Caco-2 (cell line): Measurements from ENCODE around the gene FAF2. TPM values are rescaled to one million over a fixed set of nuclear protein-coding genes. Genes with fewer than 3 reads are reported as not detected.

Source experiments
- BruUV-seq: library from RNA; stranded (reverse); fragments of 400-500 nt; replicated peaks from 2 replicates; lab custom pipeline; 2021; lab: Mats Ljungman, UMichigan
- CTCF ChIA-PET: fragments of 300-600 bp; sonication (Branson Sonifier 250); formaldehyde crosslinking; loops from one replicate; lab custom pipeline; 2022; ENCODE audit warnings: antibody characterized with exemption; lab: Charles Lee
- POLR2A ChIA-PET: fragments of 300-600 bp; sonication (Branson Sonifier 250); formaldehyde crosslinking; loops from one replicate; lab custom pipeline; 2022; ENCODE audit warnings: antibody characterized with exemption; lab: Charles Lee
- DNase-seq, 2 experiments: peaks; one replicate each; pipeline versions ENCODE4 v3.0.0 to v3.0.0-alpha.2; 2020 to 2022
- H3K27me3 ChIP-seq: replicated peaks from 2 replicates; pipeline ENCODE4 v1.6.0; 2011; ENCODE audit warnings: low read length; ENCODE audit not compliant: control insufficient read depth, insufficient read depth
- H3K36me3 ChIP-seq: 2 replicates; pipeline ENCODE4 v1.5.1; 2011; ENCODE audit warnings: low read length; ENCODE audit not compliant: control insufficient read depth, insufficient read depth
- H3K4me1 ChIP-seq: fragments of 250-450 bp; sonication (Bioruptor Pico); 2 replicates; pipeline ENCODE4 v1.5.1; 2020; ENCODE audit warnings: mild to moderate bottlenecking
- H3K4me3 ChIP-seq: 2 replicates; pipeline ENCODE4 v1.5.1; 2011; ENCODE audit warnings: low read depth, mild to moderate bottlenecking, control low read depth, low read length
- H3K9me3 ChIP-seq: fragments of 250-450 bp; sonication (Bioruptor Pico); 2 replicates; pipeline ENCODE4 v1.5.1; 2020; ENCODE audit warnings: mild to moderate bottlenecking, moderate library complexity
- H3K27ac Mint-ChIP-seq: one replicate; pipeline ENCODE4 v1.8.0; 2022; ENCODE audit warnings: mixed read lengths; ENCODE audit not compliant: unreplicated experiment
- H3K27me3 Mint-ChIP-seq: one replicate; pipeline ENCODE4 v1.8.0; 2022; ENCODE audit warnings: mixed read lengths; ENCODE audit not compliant: insufficient read depth, unreplicated experiment
- H3K36me3 Mint-ChIP-seq: one replicate; pipeline ENCODE4 v1.8.0; 2022; ENCODE audit warnings: mild to moderate bottlenecking, mixed read lengths; ENCODE audit not compliant: insufficient read depth, unreplicated experiment
- H3K4me1 Mint-ChIP-seq: one replicate; pipeline ENCODE4 v1.8.0; 2022; ENCODE audit warnings: low read depth, mixed read lengths; ENCODE audit not compliant: unreplicated experiment
- H3K4me3 Mint-ChIP-seq: one replicate; pipeline ENCODE4 v1.8.0; 2022; ENCODE audit warnings: mild to moderate bottlenecking, moderate library complexity, mixed read lengths; ENCODE audit not compliant: unreplicated experiment
- H3K9me3 Mint-ChIP-seq: one replicate; pipeline ENCODE4 v1.8.0; 2022; ENCODE audit warnings: mixed read lengths; ENCODE audit not compliant: unreplicated experiment
- CTCF ChIP-seq, 2 experiments: fragments of 200-600 bp in 1 of 2; IDR thresholded peaks; 1 replicate in 1 of 2; 2 replicates in 1 of 2; pipeline versions ENCODE4 v1.5.1 to v1.8.0; 2011 to 2022; ENCODE audit warnings: antibody characterized with exemption in 1 of 2, control low read depth in 1 of 2, inconsistent platforms in 1 of 2, low read depth in 1 of 2, low read length in 1 of 2, mild to moderate bottlenecking in 1 of 2, moderate library complexity in 1 of 2; ENCODE audit not compliant: insufficient read depth in 1 of 2, severe bottlenecking in 1 of 2, unreplicated experiment in 1 of 2
- intact Hi-C: fragments of 100-400 bp; cut with micrococcal nuclease; formaldehyde crosslinking; loops from one replicate; pipeline ENCODE4 v1.10.0; 2022; ENCODE audit not compliant: unreplicated experiment
- total RNA-seq: library from RNA; stranded (reverse); gene quantifications from 2 replicates; pipeline ENCODE4 v1.2.3, GENCODE V29; 2022

Gene FAF2
- total RNA-seq, 1 experiment from 2014 or later, result 55.5 TPM

- Histone ChIP-seq H3K4me3 (no peak overlapping the region), H3K9me3 (no peaks in the 10 kb centered on the region), H3K36me3 (no peaks in the 10 kb centered on the region), H3K27me3 (no peaks in the 10 kb centered on the region), H3K4me1 (no peaks in the 10 kb centered on the region)
- H3K36me3 Mint-ChIP-seq, result peaks cover 18% of the 10 kb centered on the region
- no peak overlapping the region for H3K4me3 Mint-ChIP-seq
- DNase-seq, result no peak
- H3K9me3 Mint-ChIP-seq, result no peaks in the 10 kb centered on the region
- H3K27me3 Mint-ChIP-seq, result no peaks in the 10 kb centered on the region
- H3K4me1 Mint-ChIP-seq, result peaks cover 10% of the 10 kb centered on the region
- no peak overlapping the region for H3K27ac Mint-ChIP-seq
- ChIA-PET CTCF (no interaction called here), POLR2A (no interaction called here)
- no TSS peak for BruUV-seq
- no peak for TF ChIP-seq CTCF (IDR thresholded peaks at IDR 0.05; ENCODE audit: insufficient read depth in 1 of 2, low read depth in 1 of 2, low read length in 1 of 2, severe bottlenecking in 1 of 2, unreplicated experiment in 1 of 2)
- intact Hi-C loops, result no loop called here
Measured at GRCh38 chr5:176401281-176402205, 46.6 kb upstream of the FAF2 start.

DNA sequence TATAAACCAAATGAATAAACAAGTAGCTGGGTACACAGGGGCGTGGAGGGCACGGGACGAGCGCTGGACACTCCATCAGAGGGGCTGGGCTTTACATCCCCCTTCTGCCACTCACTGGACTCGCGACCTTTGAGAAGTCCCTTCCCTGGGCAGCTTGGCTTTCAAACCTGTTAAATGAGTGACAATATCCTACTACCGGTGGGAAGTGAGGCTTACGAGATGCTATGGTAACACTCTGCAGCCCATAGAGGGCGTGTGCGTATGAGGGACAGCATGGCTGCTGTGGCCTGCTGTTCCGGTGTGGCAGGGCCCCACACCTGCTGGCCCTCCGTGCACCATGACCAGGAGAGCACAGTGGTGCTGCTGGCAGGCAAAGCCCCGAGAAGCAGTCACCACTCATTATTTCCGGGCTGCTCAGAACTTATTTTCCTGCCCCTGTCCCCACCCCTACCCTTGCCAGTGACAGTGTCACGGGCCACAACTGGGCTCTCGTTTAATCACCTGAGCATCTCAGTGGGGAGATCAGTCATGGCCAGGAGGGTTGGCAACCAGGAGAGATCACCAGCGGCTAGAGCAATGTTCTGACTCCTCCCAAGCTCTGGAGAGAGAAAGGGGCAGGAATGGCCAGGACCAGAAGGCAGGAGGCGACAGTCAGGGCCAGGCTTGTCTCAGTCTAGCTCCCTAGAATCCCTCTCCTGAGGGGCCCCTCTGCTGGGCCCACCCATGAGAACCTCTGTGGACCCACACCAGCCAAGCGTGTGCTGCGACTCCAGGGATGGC, 42.3 kb upstream of the FAF2 start:
- ChIA-PET POLR2A (interaction anchor here (0.6 kb wide), 1 partner anchor 14 kb away, joined by 4 read pairs; no protein-coding TSS in a partner anchor), CTCF (interaction anchor here (0.6 to 1.0 kb wide), 3 partner anchors 37 to 148 kb away, joined by 3 to 7 read pairs (median 4); no protein-coding TSS in a partner anchor)
- Histone ChIP-seq H3K9me3 (no peaks in the 10 kb centered on the region), H3K27me3 (no peaks in the 10 kb centered on the region), H3K4me3 (no peak overlapping the region), H3K4me1 (no peaks in the 10 kb centered on the region), H3K36me3 (no peaks in the 10 kb centered on the region)
- H3K4me1 Mint-ChIP-seq, result peaks cover 7% of the 10 kb centered on the region
- H3K27ac Mint-ChIP-seq, result no peak overlapping the region
- BruUV-seq, result no TSS peak
- no peak overlapping the region for H3K4me3 Mint-ChIP-seq
- intact Hi-C loops, result no loop called here
- peak in 1 of 2 experiments; percentile 30 for DNase-seq
- no peaks in the 10 kb centered on the region for H3K9me3 Mint-ChIP-seq
- peak in 1 of 2 experiments; percentile 17 for TF ChIP-seq CTCF (IDR thresholded peaks at IDR 0.05; ENCODE audit: insufficient read depth in 1 of 2, low read depth in 1 of 2, low read length in 1 of 2, severe bottlenecking in 1 of 2, unreplicated experiment in 1 of 2)
- no peaks in the 10 kb centered on the region for H3K27me3 Mint-ChIP-seq
- H3K36me3 Mint-ChIP-seq, result peaks cover 39% of the 10 kb centered on the region

DNA sequence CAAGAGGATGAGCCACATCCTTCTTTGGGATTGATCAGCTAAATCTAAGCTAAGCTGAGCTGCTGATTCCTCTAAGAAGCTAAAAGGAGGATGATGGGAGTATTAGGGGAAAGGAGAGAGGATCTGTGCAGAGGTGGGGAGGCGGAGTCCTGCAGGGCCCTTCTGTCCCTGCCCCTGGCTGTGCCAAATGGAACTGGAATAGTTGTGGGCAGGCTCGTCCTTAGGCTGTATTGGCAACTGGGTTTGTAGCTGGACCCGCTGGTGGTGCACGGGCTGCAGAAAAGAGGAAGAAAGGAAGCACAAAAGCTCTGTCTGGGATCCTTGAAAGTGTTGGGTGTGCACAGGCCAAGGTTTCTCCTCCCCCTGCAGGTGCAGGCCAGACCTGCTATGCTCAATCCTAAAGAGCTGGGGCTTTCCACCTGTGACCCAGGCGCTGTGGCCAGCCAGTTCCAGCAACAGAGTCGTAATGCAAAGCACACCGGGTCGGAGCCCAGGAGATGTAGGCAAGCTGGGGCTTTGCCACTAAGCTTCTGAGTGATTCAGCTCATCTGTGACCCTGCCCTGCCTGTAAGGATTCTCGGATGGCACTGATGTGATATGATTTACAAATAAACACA, 41.6 kb upstream of the FAF2 start:
- DNase-seq, result no peak
- Mint-ChIP-seq H3K4me1 (peaks cover 9% of the 10 kb centered on the region), H3K27ac (no peak overlapping the region), H3K4me3 (no peak overlapping the region), H3K9me3 (no peaks in the 10 kb centered on the region), H3K36me3 (peaks cover 40% of the 10 kb centered on the region), H3K27me3 (no peaks in the 10 kb centered on the region)
- no peak for TF ChIP-seq CTCF (IDR thresholded peaks at IDR 0.05; ENCODE audit: insufficient read depth in 1 of 2, low read depth in 1 of 2, low read length in 1 of 2, severe bottlenecking in 1 of 2, unreplicated experiment in 1 of 2)
- ChIA-PET POLR2A (interaction anchor here (0.6 kb wide), 1 partner anchor 131 kb away, joined by 4 read pairs; the partner anchor contains the start of gene RNF44), CTCF (interaction anchor here (0.6 kb wide), 1 partner anchor 38 kb away, joined by 3 read pairs; no protein-coding TSS in a partner anchor)
- Histone ChIP-seq H3K27me3 (no peaks in the 10 kb centered on the region), H3K4me3 (no peak overlapping the region), H3K4me1 (no peaks in the 10 kb centered on the region), H3K36me3 (no peaks in the 10 kb centered on the region), H3K9me3 (no peaks in the 10 kb centered on the region)
- intact Hi-C loops, result no loop called here
- no TSS peak for BruUV-seq
